ENCODE data around the gene PITHD1.

The PITHD1 gene

GRCh38 chr1:23743287-23744152 is 34.7 kb upstream of the PITHD1 start, which contains the start of gene ELOA:
Gene ELOA, plus strand, starts transcription at chr1:23743471. Its CDS starts 33 bp downstream, at chr1:23743504.
- ChIA-PET POLR2A (interaction anchor here (0.6 to 1.7 kb wide), 5 partner anchors 14 to 824 kb away, joined by 3 to 7 read pairs (median 6); partner anchors contain the start of gene RPL11), CTCF (interaction anchor here (1.0 to 1.4 kb wide), 3 partner anchors 51 to 198 kb away, joined by 3 to 4 read pairs (median 3); no protein-coding TSS in a partner anchor)
- H3K27me3 ChIP-seq (replicated peaks in 2 of 5; ENCODE audit: control insufficient read depth in 4 of 5, insufficient read depth in 5 of 5, low read length in 4 of 5) = no peaks in the 10 kb centered on the region
- WGBS (ENCODE audit: insufficient coverage) = under 1% methylated on average over 104 of the region's 119 CpGs
- H3K36me3 ChIP-seq (ENCODE audit: control insufficient read depth in 4 of 4, insufficient read depth in 4 of 4, low read length in 3 of 4) = peaks cover 2 to 13% (median 3%) of the 10 kb centered on the region in 4 experiments
- H3K4me1 ChIP-seq (ENCODE audit: control extremely low read depth in 1 of 4, control insufficient read depth in 4 of 4, insufficient read depth in 4 of 4, low read length in 3 of 4) = peaks cover 8 to 24% (median 18%) of the 10 kb centered on the region in 4 experiments
- DNase-seq = peak; percentile 67 to 88 (median 83)
- H3K27ac ChIP-seq (ENCODE audit: insufficient read depth in 1 of 2, low read depth in 1 of 2, low read length in 2 of 2, poor library complexity in 1 of 2, severe bottlenecking in 2 of 2) = peak within 1 kb of the TSS; percentile 58 to 82
- no peaks in the 10 kb centered on the region for H3K9me3 ChIP-seq (ENCODE audit: control extremely low read depth in 1 of 5, control insufficient read depth in 4 of 5, insufficient read depth in 2 of 5, low read depth in 1 of 5, low read length in 4 of 5)
- H3K4me3 ChIP-seq (ENCODE audit: control insufficient read depth in 1 of 7, extremely low read depth in 1 of 7, insufficient read depth in 4 of 7, low read depth in 2 of 7, low read length in 6 of 7) = peak within 1 kb of the TSS; percentile 80 to 96 (median 90)

- Histone ChIP-seq H3K9me3 (ENCODE audit: control extremely low read depth in 1 of 5, control insufficient read depth in 4 of 5, insufficient read depth in 2 of 5, low read depth in 1 of 5, low read length in 4 of 5) (no peaks in the 10 kb centered on the region), H3K4me3 (ENCODE audit: control insufficient read depth in 1 of 7, extremely low read depth in 1 of 7, insufficient read depth in 4 of 7, low read depth in 2 of 7, low read length in 6 of 7) (peak overlapping the region in 1 of 7 experiments; percentile 96), H3K27ac (ENCODE audit: insufficient read depth in 1 of 2, low read depth in 1 of 2, low read length in 2 of 2, poor library complexity in 1 of 2, severe bottlenecking in 2 of 2) (no peak overlapping the region), H3K4me1 (ENCODE audit: control extremely low read depth in 1 of 4, control insufficient read depth in 4 of 4, insufficient read depth in 4 of 4, low read length in 3 of 4) (peaks cover 8 to 24% (median 18%) of the 10 kb centered on the region in 4 experiments), H3K27me3 (replicated peaks in 2 of 5; ENCODE audit: control insufficient read depth in 4 of 5, insufficient read depth in 5 of 5, low read length in 4 of 5) (no peaks in the 10 kb centered on the region), H3K36me3 (ENCODE audit: control insufficient read depth in 4 of 4, insufficient read depth in 4 of 4, low read length in 3 of 4) (peaks cover 2 to 24% (median 10%) of the 10 kb centered on the region in 4 experiments)
- ChIA-PET POLR2A (no interaction called here), CTCF (interaction anchor here (0.9 to 2.2 kb wide), 2 partner anchors 26 to 45 kb away, joined by 3 to 7 read pairs; no protein-coding TSS in a partner anchor)
- DNase-seq = peak; percentile 46 to 64 (median 58)
- no CpG with 5 or more reads among the region's 1 CpG for WGBS (ENCODE audit: insufficient coverage)
These were observed 32.7 kb upstream of the PITHD1 start for GRCh38 chr1:23745515-23745914.

GRCh38 chr1:23748016-23748415 is 30.2 kb upstream of the PITHD1 start:
- WGBS (ENCODE audit: insufficient coverage) = 92% methylated on average over 2 of the region's 3 CpGs
- H3K4me3 ChIP-seq (ENCODE audit: control insufficient read depth in 1 of 7, extremely low read depth in 1 of 7, insufficient read depth in 4 of 7, low read depth in 2 of 7, low read length in 6 of 7) = no peak overlapping the region
- ChIA-PET CTCF (interaction anchor here (1.4 kb wide), 1 partner anchor 27 kb away, joined by 5 read pairs; no protein-coding TSS in a partner anchor), POLR2A (interaction anchor here (0.8 to 0.9 kb wide), 2 partner anchors 38 to 46 kb away, joined by 3 to 4 read pairs; no protein-coding TSS in a partner anchor)
- no peaks in the 10 kb centered on the region for H3K9me3 ChIP-seq (ENCODE audit: control extremely low read depth in 1 of 5, control insufficient read depth in 4 of 5, insufficient read depth in 2 of 5, low read depth in 1 of 5, low read length in 4 of 5)
- no peaks in the 10 kb centered on the region for H3K27me3 ChIP-seq (replicated peaks in 2 of 5; ENCODE audit: control insufficient read depth in 4 of 5, insufficient read depth in 5 of 5, low read length in 4 of 5)
- H3K4me1 ChIP-seq (ENCODE audit: control extremely low read depth in 1 of 4, control insufficient read depth in 4 of 4, insufficient read depth in 4 of 4, low read length in 3 of 4) = peaks cover 8 to 19% (median 13%) of the 10 kb centered on the region in 4 experiments
- peaks cover 3 to 49% (median 33%) of the 10 kb centered on the region in 4 experiments for H3K36me3 ChIP-seq (ENCODE audit: control insufficient read depth in 4 of 4, insufficient read depth in 4 of 4, low read length in 3 of 4)
- DNase-seq = no peak
- no peak overlapping the region for H3K27ac ChIP-seq (ENCODE audit: insufficient read depth in 1 of 2, low read depth in 1 of 2, low read length in 2 of 2, poor library complexity in 1 of 2, severe bottlenecking in 2 of 2)

GRCh38 chr1:23751050-23751814 is 27.0 kb upstream of the PITHD1 start:
- Histone ChIP-seq H3K9me3 (ENCODE audit: control extremely low read depth in 1 of 5, control insufficient read depth in 4 of 5, insufficient read depth in 2 of 5, low read depth in 1 of 5, low read length in 4 of 5) (no peaks in the 10 kb centered on the region), H3K36me3 (ENCODE audit: control insufficient read depth in 4 of 4, insufficient read depth in 4 of 4, low read length in 3 of 4) (peaks cover 22 to 82% (median 60%) of the 10 kb centered on the region in 4 experiments), H3K27ac (ENCODE audit: insufficient read depth in 1 of 2, low read depth in 1 of 2, low read length in 2 of 2, poor library complexity in 1 of 2, severe bottlenecking in 2 of 2) (no peak overlapping the region), H3K4me1 (ENCODE audit: control extremely low read depth in 1 of 4, control insufficient read depth in 4 of 4, insufficient read depth in 4 of 4, low read length in 3 of 4) (no peaks in the 10 kb centered on the region), H3K27me3 (replicated peaks in 2 of 5; ENCODE audit: control insufficient read depth in 4 of 5, insufficient read depth in 5 of 5, low read length in 4 of 5) (no peaks in the 10 kb centered on the region), H3K4me3 (ENCODE audit: control insufficient read depth in 1 of 7, extremely low read depth in 1 of 7, insufficient read depth in 4 of 7, low read depth in 2 of 7, low read length in 6 of 7) (no peak overlapping the region)
- 78% methylated on average over 8 of the region's 11 CpGs for WGBS (ENCODE audit: insufficient coverage)
- peak; percentile 49 to 72 (median 65) for DNase-seq
- POLR2A ChIA-PET = no interaction called here
- CTCF ChIA-PET = interaction anchor here (0.8 to 2.0 kb wide), 7 partner anchors 15 to 207 kb away, joined by 3 to 8 read pairs (median 4); partner anchors contain the start of gene PITHD1

GRCh38 chr1:23751815-23752200 is 26.4 kb upstream of the PITHD1 start:
- Histone ChIP-seq H3K4me1 (ENCODE audit: control extremely low read depth in 1 of 4, control insufficient read depth in 4 of 4, insufficient read depth in 4 of 4, low read length in 3 of 4) (no peaks in the 10 kb centered on the region), H3K36me3 (ENCODE audit: control insufficient read depth in 4 of 4, insufficient read depth in 4 of 4, low read length in 3 of 4) (peaks cover 26 to 84% (median 66%) of the 10 kb centered on the region in 4 experiments), H3K27ac (ENCODE audit: insufficient read depth in 1 of 2, low read depth in 1 of 2, low read length in 2 of 2, poor library complexity in 1 of 2, severe bottlenecking in 2 of 2) (no peak overlapping the region), H3K9me3 (ENCODE audit: control extremely low read depth in 1 of 5, control insufficient read depth in 4 of 5, insufficient read depth in 2 of 5, low read depth in 1 of 5, low read length in 4 of 5) (no peaks in the 10 kb centered on the region), H3K27me3 (replicated peaks in 2 of 5; ENCODE audit: control insufficient read depth in 4 of 5, insufficient read depth in 5 of 5, low read length in 4 of 5) (no peaks in the 10 kb centered on the region), H3K4me3 (ENCODE audit: control insufficient read depth in 1 of 7, extremely low read depth in 1 of 7, insufficient read depth in 4 of 7, low read depth in 2 of 7, low read length in 6 of 7) (no peak overlapping the region)
- DNase-seq = no peak
- WGBS (ENCODE audit: insufficient coverage) = 91% methylated on average over 4 of the region's 4 CpGs
- CTCF ChIA-PET = interaction anchor here (0.8 to 2.0 kb wide), 9 partner anchors 14 to 207 kb away, joined by 3 to 8 read pairs (median 4); partner anchors contain the start of gene PITHD1
- POLR2A ChIA-PET = interaction anchor here (0.6 kb wide), 1 partner anchor 26 kb away, joined by 3 read pairs; the partner anchor contains the start of gene PITHD1

- no peaks in the 10 kb centered on the region for H3K27me3 ChIP-seq (replicated peaks in 2 of 5; ENCODE audit: control insufficient read depth in 4 of 5, insufficient read depth in 5 of 5, low read length in 4 of 5)
- POLR2A ChIA-PET = no interaction called here
- H3K4me3 ChIP-seq (ENCODE audit: control insufficient read depth in 1 of 7, extremely low read depth in 1 of 7, insufficient read depth in 4 of 7, low read depth in 2 of 7, low read length in 6 of 7) = no peak overlapping the region
- DNase-seq = no peak
- H3K36me3 ChIP-seq (ENCODE audit: control insufficient read depth in 4 of 4, insufficient read depth in 4 of 4, low read length in 3 of 4) = peaks cover 24 to 84% (median 71%) of the 10 kb centered on the region in 4 experiments
- 100% methylated on average over 1 of the region's 1 CpG for WGBS (ENCODE audit: insufficient coverage)
- CTCF ChIA-PET = interaction anchor here (0.9 to 1.6 kb wide), 6 partner anchors 18 to 35 kb away, joined by 3 to 4 read pairs (median 3); partner anchors contain the start of gene PITHD1
- H3K27ac ChIP-seq (ENCODE audit: insufficient read depth in 1 of 2, low read depth in 1 of 2, low read length in 2 of 2, poor library complexity in 1 of 2, severe bottlenecking in 2 of 2) = no peak overlapping the region
- no peaks in the 10 kb centered on the region for H3K4me1 ChIP-seq (ENCODE audit: control extremely low read depth in 1 of 4, control insufficient read depth in 4 of 4, insufficient read depth in 4 of 4, low read length in 3 of 4)
- no peaks in the 10 kb centered on the region for H3K9me3 ChIP-seq (ENCODE audit: control extremely low read depth in 1 of 5, control insufficient read depth in 4 of 5, insufficient read depth in 2 of 5, low read depth in 1 of 5, low read length in 4 of 5)
These were observed 25.3 kb upstream of the PITHD1 start for GRCh38 chr1:23752909-23753308.

Data from common myeloid progenitor, CD34-positive (primary cell).